Measurements from ENCODE around the gene NRCAM. TPM values are rescaled to one million over a fixed set of nuclear protein-coding genes. Genes with fewer than 3 reads are reported as not detected.

The NRCAM gene
- total and polyA plus RNA-seq, 2 of the 8 experiments (the other 6 are each of a cell fraction or from before 2014, with no cell fraction given): 2.7 to 3.8 TPM

DNA sequence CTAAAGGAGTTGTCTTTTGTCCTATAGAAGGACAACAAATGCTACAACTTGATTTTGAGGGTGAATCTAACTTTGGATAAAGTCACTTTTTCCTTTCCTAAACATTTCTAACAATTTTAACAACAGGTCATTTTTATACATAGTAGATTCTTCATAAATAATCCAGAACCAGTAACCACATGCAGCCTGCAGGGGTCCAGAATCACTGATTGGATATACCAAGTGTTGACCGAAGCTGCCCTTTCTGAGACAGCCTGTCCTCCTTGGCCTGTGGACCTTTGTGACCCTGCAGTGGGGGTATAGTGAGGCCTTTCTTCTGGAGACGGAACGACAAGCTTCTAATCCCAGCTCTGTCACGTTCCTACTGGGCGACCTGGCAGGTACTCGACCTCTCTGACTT is 291.3 kb downstream of the NRCAM start:
- POLR2A ChIA-PET (ENCODE audit: partially characterized antibody): no interaction called here
- Histone ChIP-seq H2BK120ac (replicated peaks; ENCODE audit: low read depth, low read length) (no peak overlapping the region), H3K4ac (replicated peaks; ENCODE audit: insufficient read length, low read depth, low read length) (no peak overlapping the region), H2AK5ac (ENCODE audit: low read depth, low read length) (no peak overlapping the region), H3K18ac (ENCODE audit: extremely low read depth, low read length) (no peak overlapping the region), H3K56ac (replicated peaks; ENCODE audit: insufficient read length, low read depth, low read length) (no peak overlapping the region), H4K20me1 (replicated peaks in 1 of 2; ENCODE audit: control insufficient read depth in 1 of 2, insufficient read depth in 2 of 2, low read length in 2 of 2) (no peaks in the 10 kb centered on the region), H3K36me3 (ENCODE audit: control insufficient read depth in 2 of 4, insufficient read depth in 4 of 4, low read length in 3 of 4) (no peaks in the 10 kb centered on the region), H3K4me2 (ENCODE audit: insufficient read depth in 1 of 2, low read depth in 2 of 2, low read length in 2 of 2) (no peak overlapping the region), H3K4me1 (replicated peaks in 1 of 4; ENCODE audit: control insufficient read depth in 3 of 4, insufficient read depth in 4 of 4, low read length in 3 of 4) (no peaks in the 10 kb centered on the region), H2BK5ac (ENCODE audit: low read depth, low read length) (no peak overlapping the region), H3K14ac (ENCODE audit: insufficient read length) (no peak overlapping the region), H3K23ac (ENCODE audit: insufficient read length) (no peak overlapping the region), H3K79me2 (ENCODE audit: control insufficient read depth in 1 of 2, insufficient read depth in 2 of 2, low read length in 2 of 2) (no peaks in the 10 kb centered on the region), H3K9ac (replicated peaks in 1 of 4; ENCODE audit: extremely low read depth in 1 of 4, low read depth in 3 of 4, low read length in 3 of 4) (no peak overlapping the region), H3K4me3 (ENCODE audit: extremely low read depth in 1 of 4, insufficient read depth in 2 of 4, low read depth in 3 of 4, low read length in 4 of 4) (no peak overlapping the region), H2AFZ (ENCODE audit: low read length) (no peak overlapping the region), H4K8ac (ENCODE audit: extremely low read depth, insufficient read depth, low read length) (no peak overlapping the region), H2BK15ac (ENCODE audit: low read length) (no peak overlapping the region), H3K79me1 (ENCODE audit: low read depth, low read length) (no peaks in the 10 kb centered on the region), H3K27ac (ENCODE audit: low read depth, low read length) (no peak overlapping the region), H4K5ac (ENCODE audit: insufficient read length, low read depth, low read length) (no peak overlapping the region), H2BK20ac (ENCODE audit: low read length) (no peak overlapping the region), H3K27me3 (replicated peaks in 1 of 4; ENCODE audit: control insufficient read depth in 3 of 4, extremely low read depth in 1 of 4, insufficient read depth in 3 of 4, low read length in 3 of 4) (no peaks in the 10 kb centered on the region), H3K9me3 (ENCODE audit: insufficient read depth in 2 of 2, low read depth in 1 of 2, low read length in 1 of 2) (no peaks in the 10 kb centered on the region), H3K23me2 (ENCODE audit: low read depth, low read length) (no peaks in the 10 kb centered on the region), H4K91ac (replicated peaks; ENCODE audit: insufficient read length, low read length) (no peak overlapping the region), H2BK12ac (ENCODE audit: low read depth, low read length) (no peak overlapping the region)
- CTCF ChIA-PET (ENCODE audit: partially characterized antibody): interaction anchor here (0.6 to 1.5 kb wide), 4 partner anchors 14 to 332 kb away, joined by 3 to 5 read pairs (median 3); no protein-coding TSS in a partner anchor
- DNase-seq (ENCODE audit: low read depth in 1 of 2, low spot score in 2 of 2) (no peak), FAIRE-seq (no peak)
- 75% methylated on average over 6 of the region's 6 CpGs; no CpG with 5 or more reads in 1 of the 2 experiments for WGBS, 2 experiments (ENCODE audit: extremely low coverage in 1 of 2, insufficient coverage in 1 of 2, insufficient read length in 1 of 2, insufficient replicate concordance in 2 of 2, low coverage in 1 of 2, low lambda C conversion rate in 2 of 2, missing lambda C conversion rate in 1 of 2)
- TF ChIP-seq, protein P1, sequence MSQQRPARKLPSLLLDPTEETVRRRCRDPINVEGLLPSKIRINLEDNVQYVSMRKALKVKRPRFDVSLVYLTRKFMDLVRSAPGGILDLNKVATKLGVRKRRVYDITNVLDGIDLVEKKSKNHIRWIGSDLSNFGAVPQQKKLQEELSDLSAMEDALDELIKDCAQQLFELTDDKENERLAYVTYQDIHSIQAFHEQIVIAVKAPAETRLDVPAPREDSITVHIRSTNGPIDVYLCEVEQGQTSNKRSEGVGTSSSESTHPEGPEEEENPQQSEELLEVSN (IDR thresholded peaks at IDR 0.05): no peak
- no peak for TF ChIP-seq HDAC6 (IDR thresholded peaks at IDR 0.05; ENCODE audit: low read depth, low read length)
- TF ChIP-seq SP2 (IDR thresholded peaks at IDR 0.05; ENCODE audit: low read length): no peak
- TF ChIP-seq SP4 (IDR thresholded peaks at IDR 0.05; ENCODE audit: low read length): no peak

All from H1 (cell line).